ENCODE data around the gene IGLON5. TPM values are rescaled to one million over a fixed set of nuclear protein-coding genes. Genes with fewer than 3 reads are reported as not detected.

Gene IGLON5
- total RNA-seq, 4 donors from 2014 or later: not detected

GRCh38 chr19:51354742-51355148, 43.3 kb downstream of the IGLON5 start:
- ATAC-seq (no peak), DNase-seq (no peak)
- in situ Hi-C loops (cut with MboI; ENCODE audit: low sequenced_read_pairs in 4 of 4): no loop called here

GRCh38 chr19:51356159-51356801, 44.8 kb downstream of the IGLON5 start:
- no peak for DNase-seq
- Histone ChIP-seq H3K27me3 (no peaks in the 10 kb centered on the region), H3K27ac (no peak overlapping the region), H3K4me1 (no peaks in the 10 kb centered on the region), H3K4me3 (no peak overlapping the region), H3K9me3 (no peaks in the 10 kb centered on the region), H3K36me3 (peaks cover 0 to 9% of the 10 kb centered on the region in 2 donors)
- no peak for ATAC-seq
- TF ChIP-seq POLR2A (IDR thresholded peaks at IDR 0.05) (no peak), CTCF (IDR thresholded peaks at IDR 0.05 in 4 of 5, conservative IDR thresholded peaks at IDR 0.05 in 1 of 5) (no peak)
- intact Hi-C loops (cut with DNase I; ENCODE audit: low total_unique reads) (no loop called here), in situ Hi-C loops (cut with MboI; ENCODE audit: low sequenced_read_pairs in 4 of 4) (no loop called here)

More at GRCh38 chr19:51354742-51355148, 43.3 kb downstream of the IGLON5 start:
- no peak overlapping the region for H3K27ac ChIP-seq
- TF ChIP-seq POLR2A (IDR thresholded peaks at IDR 0.05) (no peak), CTCF (IDR thresholded peaks at IDR 0.05 in 4 of 5, conservative IDR thresholded peaks at IDR 0.05 in 1 of 5) (no peak)
- no peak overlapping the region for H3K4me3 ChIP-seq
- H3K9me3 ChIP-seq: no peaks in the 10 kb centered on the region
- peaks cover 0 to 15% of the 10 kb centered on the region in 2 donors for H3K36me3 ChIP-seq
- no peaks in the 10 kb centered on the region for H3K4me1 ChIP-seq
- no peaks in the 10 kb centered on the region for H3K27me3 ChIP-seq
- intact Hi-C loops (cut with DNase I; ENCODE audit: low total_unique reads): no loop called here

- Histone ChIP-seq H3K4me3 (no peak overlapping the region), H3K27me3 (no peaks in the 10 kb centered on the region), H3K27ac (no peak overlapping the region), H3K9me3 (no peaks in the 10 kb centered on the region), H3K4me1 (peaks cover 0 to 4% of the 10 kb centered on the region in 2 donors), H3K36me3 (no peaks in the 10 kb centered on the region)
- DNase-seq (no peak), ATAC-seq (no peak)
- in situ Hi-C loops (cut with MboI; ENCODE audit: low sequenced_read_pairs in 4 of 4) (no loop called here), intact Hi-C loops (cut with DNase I; ENCODE audit: low total_unique reads) (no loop called here)
- TF ChIP-seq POLR2A (IDR thresholded peaks at IDR 0.05): no peak
- TF ChIP-seq CTCF (IDR thresholded peaks at IDR 0.05 in 4 of 5, conservative IDR thresholded peaks at IDR 0.05 in 1 of 5): no peak
Observed at GRCh38 chr19:51357952-51358351, 46.5 kb downstream of the IGLON5 start.

- H3K27me3 ChIP-seq: no peaks in the 10 kb centered on the region
- no peak for ATAC-seq
- in situ Hi-C loops (cut with MboI; ENCODE audit: low sequenced_read_pairs in 4 of 4) (no loop called here), intact Hi-C loops (cut with DNase I; ENCODE audit: low total_unique reads) (no loop called here)
- no peak for DNase-seq
- no peaks in the 10 kb centered on the region for H3K36me3 ChIP-seq
- TF ChIP-seq POLR2A (IDR thresholded peaks at IDR 0.05) (no peak), CTCF (IDR thresholded peaks at IDR 0.05 in 4 of 5, conservative IDR thresholded peaks at IDR 0.05 in 1 of 5) (no peak)
- H3K4me3 ChIP-seq: no peak overlapping the region
- no peaks in the 10 kb centered on the region for H3K9me3 ChIP-seq
- H3K4me1 ChIP-seq: peaks cover 6 to 7% of the 10 kb centered on the region in 2 donors
- H3K27ac ChIP-seq: peak overlapping the region in 2 of 4 donors; percentile 7 to 15
Observed at GRCh38 chr19:51359294-51359693, 47.9 kb downstream of the IGLON5 start.
